A673 (cell line): ENCODE results near the gene TNS4. TPM values are rescaled to one million over a fixed set of nuclear protein-coding genes. Genes with fewer than 3 reads are reported as not detected.

Experiments used
- BruUV-seq: library from RNA; stranded (reverse); fragments of 400-500 nt; replicated peaks from 2 replicates; lab custom pipeline; 2021; lab: Mats Ljungman, UMichigan
- CTCF ChIA-PET: fragments of 300-600 bp; sonication (Branson Sonifier 250); formaldehyde crosslinking; loops from one replicate; lab custom pipeline; 2022; ENCODE audit warnings: antibody characterized with exemption; lab: Charles Lee
- POLR2A ChIA-PET: fragments of 300-600 bp; sonication (Branson Sonifier 250); formaldehyde crosslinking; loops from one replicate; lab custom pipeline; 2022; ENCODE audit warnings: antibody characterized with exemption; ENCODE audit not compliant: low non-redundant PET; lab: Charles Lee
- DNase-seq: peaks from one replicate; pipeline ENCODE4 v3.0.0-alpha.2; 2015; ENCODE audit warnings: low spot score
- H3K27ac ChIP-seq: fragments of 200-600 bp; sonication (generic); 2 replicates; pipeline ENCODE4 v1.5.1; 2016; ENCODE audit warnings: mixed run types, low read depth, mild to moderate bottlenecking, mixed read lengths, antibody characterized with exemption, low read length; ENCODE audit not compliant: poor library complexity, severe bottlenecking
- H3K27me3 ChIP-seq: fragments of 200-600 bp; sonication (generic); replicated peaks from 2 replicates; pipeline ENCODE4 v1.6.1; 2017; ENCODE audit warnings: mixed run types, low read depth, mild to moderate bottlenecking, mixed read lengths, antibody characterized with exemption, low read length; ENCODE audit not compliant: insufficient read depth, poor library complexity
- H3K36me3 ChIP-seq: fragments of 200-600 bp; sonication (generic); 2 replicates; pipeline ENCODE4 v1.6.1; 2016; ENCODE audit warnings: mixed run types, mild to moderate bottlenecking, mixed read lengths, antibody characterized with exemption, low read length; ENCODE audit not compliant: insufficient read depth, poor library complexity, severe bottlenecking
- H3K4me1 ChIP-seq: fragments of 200-600 bp; sonication (generic); 2 replicates; pipeline ENCODE4 v1.6.1; 2017; ENCODE audit warnings: mixed run types, mild to moderate bottlenecking, mixed read lengths, antibody characterized with exemption, low read length; ENCODE audit not compliant: insufficient read depth, poor library complexity, severe bottlenecking
- H3K4me3 ChIP-seq: fragments of 200-600 bp; sonication (generic); 2 replicates; pipeline ENCODE4 v1.5.1; 2016; ENCODE audit warnings: low read depth, mixed run types, mild to moderate bottlenecking, mixed read lengths, low read length; ENCODE audit not compliant: poor library complexity, severe bottlenecking
- H3K9me3 ChIP-seq: fragments of 200-600 bp; sonication (generic); 2 replicates; pipeline ENCODE4 v1.6.1; 2016; ENCODE audit warnings: mixed run types, low read depth, mild to moderate bottlenecking, mixed read lengths, antibody characterized with exemption, low read length; ENCODE audit not compliant: poor library complexity, severe bottlenecking
- CTCF ChIP-seq: fragments of 300-800, 200-600 bp; sonication (generic); conservative IDR thresholded peaks from 2 replicates; pipeline ENCODE4 v1.5.1; 2017; ENCODE audit warnings: low read depth, mild to moderate bottlenecking, antibody characterized with exemption, low read length, moderate library complexity, mixed read lengths
- EZH2 ChIP-seq: fragments of 200-600 bp; sonication (generic); IDR thresholded peaks from 2 replicates; pipeline ENCODE4 v1.6.1; 2017; ENCODE audit warnings: borderline replicate concordance, low read depth, mild to moderate bottlenecking, mixed read lengths, antibody characterized with exemption, low read length; ENCODE audit not compliant: poor library complexity, severe bottlenecking
- intact Hi-C: fragments of 100-400 bp; cut with micrococcal nuclease; formaldehyde crosslinking; loops from one replicate; pipeline ENCODE4 v1.10.0; 2022; ENCODE audit not compliant: unreplicated experiment
- total RNA-seq: library from RNA; stranded (reverse); gene quantifications from 2 replicates; pipeline ENCODE4 v1.2.3, GENCODE V29; 2021

The TNS4 gene
- total RNA-seq, 1 experiment from 2014 or later: not detected

- intact Hi-C loops: no loop called here
- H3K4me1 ChIP-seq: no peaks in the 10 kb centered on the region
- no peaks in the 10 kb centered on the region for H3K27me3 ChIP-seq
- TF ChIP-seq CTCF (no peak), EZH2 (no peak)
- ChIA-PET POLR2A (no interaction called here), CTCF (interaction anchor here (0.5 to 1.2 kb wide), 4 partner anchors 33 to 109 kb away, joined by 3 to 8 read pairs (median 4); no protein-coding TSS in a partner anchor)
- no TSS peak for BruUV-seq
- no peaks in the 10 kb centered on the region for H3K9me3 ChIP-seq
- no peak overlapping the region for H3K27ac ChIP-seq
- no peak overlapping the region for H3K4me3 ChIP-seq
- no peak for DNase-seq
- no peaks in the 10 kb centered on the region for H3K36me3 ChIP-seq
Observed at GRCh38 chr17:40475234-40475908, 26.1 kb downstream of the TNS4 start.

GRCh38 chr17:40474419-40475002 lies 26.9 kb downstream of the TNS4 start:
- no peak for TF ChIP-seq EZH2
- TF ChIP-seq CTCF: no peak
- H3K27ac ChIP-seq: no peak overlapping the region
- no peaks in the 10 kb centered on the region for H3K9me3 ChIP-seq
- no peaks in the 10 kb centered on the region for H3K27me3 ChIP-seq
- DNase-seq: no peak
- no peaks in the 10 kb centered on the region for H3K36me3 ChIP-seq
- POLR2A ChIA-PET: no interaction called here
- H3K4me1 ChIP-seq: no peaks in the 10 kb centered on the region
- intact Hi-C loops: no loop called here
- CTCF ChIA-PET: no interaction called here
- H3K4me3 ChIP-seq: no peak overlapping the region
- no TSS peak for BruUV-seq

GRCh38 chr17:40473573-40474365 lies 27.7 kb downstream of the TNS4 start:
- Histone ChIP-seq H3K36me3 (no peaks in the 10 kb centered on the region), H3K4me1 (no peaks in the 10 kb centered on the region), H3K9me3 (no peaks in the 10 kb centered on the region), H3K27me3 (no peaks in the 10 kb centered on the region), H3K4me3 (no peak overlapping the region), H3K27ac (no peak overlapping the region)
- no peak for DNase-seq
- POLR2A ChIA-PET: no interaction called here
- CTCF ChIA-PET: no interaction called here
- TF ChIP-seq EZH2 (no peak), CTCF (no peak)
- intact Hi-C loops: no loop called here
- BruUV-seq: no TSS peak
